Gastrocnemius medialis (tissue), 4 donors: ENCODE measurements around the gene CHCHD5. TPM values are rescaled to one million over a fixed set of nuclear protein-coding genes. Genes with fewer than 3 reads are reported as not detected.

ENCODE experiments used
- ATAC-seq, 2 donors: fragments of 150-250 bp; one replicate each; pipeline ENCODE4 v1.9.1; 2016
- DNase-seq, 2 donors: peaks; one replicate each; pipeline ENCODE4 v3.0.0-alpha.2; 2019
- H3K27ac ChIP-seq, 4 donors: fragments of 200-600 bp; sonication (generic); 1 replicate in 1 of 4; 2 replicates in 3 of 4; pipeline ENCODE4 v1.5.1; 2016 to 2018; ENCODE audit warnings: mild to moderate bottlenecking in 2 of 4, moderate library complexity in 1 of 4
- H3K27me3 ChIP-seq, 3 donors: fragments of 200-600 bp; sonication (generic) in 2 of 3; 1 replicate in 1 of 3; 2 replicates in 2 of 3; pipeline versions ENCODE4 v1.5.1 to v1.6.0; 2016 to 2019; ENCODE audit warnings: mild to moderate bottlenecking in 1 of 3, moderate library complexity in 1 of 3
- H3K36me3 ChIP-seq, 2 donors: fragments of 200-600 bp; sonication (generic) in 1 of 2; one replicate each; pipeline ENCODE4 v1.5.1; 2017 to 2018
- H3K4me1 ChIP-seq, 2 donors: fragments of 200-600 bp; sonication (generic) in 1 of 2; one replicate each; pipeline ENCODE4 v1.5.1; 2016 to 2017; ENCODE audit warnings: mild to moderate bottlenecking in 2 of 2
- H3K4me3 ChIP-seq, 4 donors: fragments of 200-600 bp; sonication (generic) in 3 of 4; 1 replicate in 1 of 4; 2 replicates in 3 of 4; pipeline ENCODE4 v1.5.1; 2016 to 2019; ENCODE audit warnings: mild to moderate bottlenecking in 2 of 4
- H3K9me3 ChIP-seq, 3 donors: fragments of 200-600 bp; sonication (generic) in 2 of 3; 1 replicate in 1 of 3; 2 replicates in 2 of 3; pipeline ENCODE4 v1.5.1; 2016 to 2019
- POLR2A ChIP-seq, 2 donors: fragments of 450-650 bp; IDR thresholded peaks; one replicate each; pipeline ENCODE4 v1.6.1; 2017; ENCODE audit warnings: antibody characterized with exemption in 2 of 2, mild to moderate bottlenecking in 2 of 2, moderate library complexity in 2 of 2
- in situ Hi-C, 4 donors: fragments of 200-750 bp; cut with MboI; loops; one replicate each; pipeline versions ENCODE4 v1.15.0 to v1.8.0; 2017; ENCODE audit warnings: low sequenced_read_pairs in 4 of 4
- intact Hi-C: fragments of 100-400 bp; cut with DNase I; formaldehyde crosslinking; loops from one replicate; pipeline ENCODE4 v1.15.1; 2023; ENCODE audit warnings: low total_unique reads
- total RNA-seq, 4 donors: library from RNA; depleted of rRNA; stranded (reverse); fragments of >200 nt; gene quantifications; one replicate each; pipeline versions ENCODE4 v1.1.0 to v1.2.3, GENCODE V29; 2016
- TF ChIP-seq, protein P1 (sequence below), 5 experiments: fragments of 450-650 bp in 3 of 5; fragments of 200-600 bp in 2 of 5; sonication (generic) in 2 of 5; IDR thresholded peaks in 4 of 5; conservative IDR thresholded peaks in 1 of 5; 1 replicate in 4 of 5; 2 replicates in 1 of 5; pipeline ENCODE4 v1.5.1; 2016 to 2019; ENCODE audit warnings: antibody characterized with exemption in 5 of 5, mild to moderate bottlenecking in 3 of 5, moderate library complexity in 3 of 5

The CHCHD5 gene
- total RNA-seq, 4 donors from 2014 or later, result 13.2 to 26.6 (median 24.1) TPM

DNA sequence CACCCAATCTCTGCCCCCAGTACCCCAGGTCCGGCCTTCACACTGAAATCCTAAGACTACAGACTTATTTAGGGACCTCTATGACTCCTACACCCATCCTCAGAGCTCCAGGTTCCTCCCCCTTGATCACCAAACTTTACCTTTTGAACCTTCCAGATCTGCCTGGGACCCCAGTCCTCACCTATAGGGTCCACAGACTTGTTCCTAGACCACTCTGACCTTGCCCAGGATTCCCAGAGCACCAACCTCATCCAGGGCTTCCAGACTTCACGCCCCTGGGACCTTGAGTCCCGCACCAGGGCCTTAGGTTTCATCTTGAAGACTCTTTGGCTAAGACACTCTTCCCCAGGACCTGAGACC, 462 bp downstream of the CHCHD5 start:
- Histone ChIP-seq H3K9me3 (no peaks in the 10 kb centered on the region), H3K4me1 (peaks cover 39 to 40% of the 10 kb centered on the region in 2 donors), H3K27me3 (no peaks in the 10 kb centered on the region), H3K4me3 (peak overlapping the region; percentile 70 to 86 (median 76)), H3K27ac (peak overlapping the region; percentile 93 to 99 (median 96)), H3K36me3 (peaks cover 0 to 19% of the 10 kb centered on the region in 2 donors)
- intact Hi-C loops (loop anchor here (1.0 to 5.0 kb wide), 5 partner anchors 60 to 963 kb away; partner anchors contain the start of genes SLC20A1 and TMEM87B), in situ Hi-C loops (loop anchor here (5.0 to 25.0 kb wide), 3 partner anchors 100 to 323 kb away; partner anchors contain the start of genes TTL (in 3 of the 4) and ZC3H8 (in 1 of the 4))
- no peak for DNase-seq
- ATAC-seq, result no peak
- TF ChIP-seq, protein P1, sequence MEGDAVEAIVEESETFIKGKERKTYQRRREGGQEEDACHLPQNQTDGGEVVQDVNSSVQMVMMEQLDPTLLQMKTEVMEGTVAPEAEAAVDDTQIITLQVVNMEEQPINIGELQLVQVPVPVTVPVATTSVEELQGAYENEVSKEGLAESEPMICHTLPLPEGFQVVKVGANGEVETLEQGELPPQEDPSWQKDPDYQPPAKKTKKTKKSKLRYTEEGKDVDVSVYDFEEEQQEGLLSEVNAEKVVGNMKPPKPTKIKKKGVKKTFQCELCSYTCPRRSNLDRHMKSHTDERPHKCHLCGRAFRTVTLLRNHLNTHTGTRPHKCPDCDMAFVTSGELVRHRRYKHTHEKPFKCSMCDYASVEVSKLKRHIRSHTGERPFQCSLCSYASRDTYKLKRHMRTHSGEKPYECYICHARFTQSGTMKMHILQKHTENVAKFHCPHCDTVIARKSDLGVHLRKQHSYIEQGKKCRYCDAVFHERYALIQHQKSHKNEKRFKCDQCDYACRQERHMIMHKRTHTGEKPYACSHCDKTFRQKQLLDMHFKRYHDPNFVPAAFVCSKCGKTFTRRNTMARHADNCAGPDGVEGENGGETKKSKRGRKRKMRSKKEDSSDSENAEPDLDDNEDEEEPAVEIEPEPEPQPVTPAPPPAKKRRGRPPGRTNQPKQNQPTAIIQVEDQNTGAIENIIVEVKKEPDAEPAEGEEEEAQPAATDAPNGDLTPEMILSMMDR (IDR thresholded peaks at IDR 0.05 in 4 of 5, conservative IDR thresholded peaks at IDR 0.05 in 1 of 5), result no peak
- peak in 1 of 2 donors; percentile 37 for TF ChIP-seq POLR2A (IDR thresholded peaks at IDR 0.05)

DNA sequence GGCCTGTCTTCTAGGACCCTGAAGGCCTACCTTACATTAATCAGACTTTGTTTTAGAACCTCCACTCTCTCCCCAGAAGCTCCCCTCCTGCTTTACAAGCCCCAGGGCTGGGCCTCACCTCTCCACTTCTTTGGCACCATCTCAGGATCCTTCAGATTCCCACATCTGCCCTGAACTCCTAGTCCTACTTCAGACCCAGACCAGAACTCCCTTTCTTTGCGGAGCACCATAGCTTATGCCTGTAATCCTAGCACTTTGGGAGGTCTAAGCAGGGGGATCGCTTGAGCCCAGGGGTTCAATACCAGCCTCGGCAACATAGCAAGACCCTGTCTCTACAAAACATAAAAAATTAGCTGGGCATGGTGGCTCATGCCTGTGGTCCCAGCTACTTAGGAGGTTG, 991 bp downstream of the CHCHD5 start:
- Histone ChIP-seq H3K4me3 (peak overlapping the region; percentile 70 to 86 (median 76)), H3K27me3 (no peaks in the 10 kb centered on the region), H3K4me1 (peaks cover 39 to 40% of the 10 kb centered on the region in 2 donors), H3K36me3 (peaks cover 0 to 19% of the 10 kb centered on the region in 2 donors), H3K9me3 (no peaks in the 10 kb centered on the region), H3K27ac (peak overlapping the region; percentile 93 to 99 (median 96))
- DNase-seq (no peak), ATAC-seq (no peak)
- TF ChIP-seq, protein P1 (IDR thresholded peaks at IDR 0.05 in 4 of 5, conservative IDR thresholded peaks at IDR 0.05 in 1 of 5), result no peak
- no peak for TF ChIP-seq POLR2A (IDR thresholded peaks at IDR 0.05)
- in situ Hi-C loops, result loop anchor here in 2 of 4 donors (10.0 to 25.0 kb wide), 2 partner anchors 101 to 323 kb away; partner anchors contain the start of genes TTL (in 1 of the 2) and ZC3H8 (in 1 of the 2)
- intact Hi-C loops, result loop anchor here (1.0 to 5.0 kb wide), 4 partner anchors 59 to 963 kb away; partner anchors contain the start of genes SLC20A1 and TMEM87B

DNA sequence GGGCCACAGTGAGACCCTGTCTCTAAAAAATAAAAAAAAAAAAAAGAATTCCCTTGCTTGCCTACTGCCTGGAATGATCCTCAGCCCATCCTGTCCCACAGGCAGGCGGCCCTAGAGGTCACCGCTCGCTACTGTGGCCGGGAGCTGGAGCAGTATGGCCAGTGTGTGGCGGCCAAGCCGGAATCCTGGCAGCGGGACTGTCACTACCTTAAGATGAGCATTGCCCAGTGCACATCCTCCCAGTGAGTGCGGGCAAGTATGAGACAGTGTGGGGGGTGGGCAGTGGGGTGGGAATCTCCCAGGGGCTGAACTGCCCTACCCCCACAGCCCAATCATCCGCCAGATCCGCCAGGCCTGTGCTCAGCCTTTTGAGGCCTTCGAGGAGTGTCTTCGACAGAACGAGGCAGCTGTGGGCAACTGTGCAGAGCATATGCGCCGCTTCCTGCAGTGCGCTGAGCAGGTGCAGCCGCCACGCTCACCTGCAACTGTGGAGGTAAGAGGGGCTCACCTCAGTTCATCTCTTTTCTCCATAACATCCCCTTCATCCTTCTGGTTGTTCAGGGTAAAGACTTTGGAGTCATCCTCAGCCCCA, 1.6 kb downstream of the CHCHD5 start:
- Histone ChIP-seq H3K36me3 (peaks cover 0 to 19% of the 10 kb centered on the region in 2 donors), H3K27me3 (no peaks in the 10 kb centered on the region), H3K4me1 (peaks cover 39 to 40% of the 10 kb centered on the region in 2 donors), H3K27ac (peak overlapping the region; percentile 93 to 99 (median 96)), H3K9me3 (no peaks in the 10 kb centered on the region), H3K4me3 (no peak overlapping the region)
- no peak for DNase-seq
- ATAC-seq, result no peak
- TF ChIP-seq, protein P1 (IDR thresholded peaks at IDR 0.05 in 4 of 5, conservative IDR thresholded peaks at IDR 0.05 in 1 of 5), result no peak
- TF ChIP-seq POLR2A (IDR thresholded peaks at IDR 0.05), result no peak
- in situ Hi-C loops, result loop anchor here in 2 of 4 donors (10.0 to 25.0 kb wide), 2 partner anchors 101 to 324 kb away; partner anchors contain the start of genes TTL (in 1 of the 2) and ZC3H8 (in 1 of the 2)
- intact Hi-C loops, result loop anchor here (1.0 to 5.0 kb wide), 4 partner anchors 59 to 964 kb away; partner anchors contain the start of genes SLC20A1 and TMEM87B

DNA sequence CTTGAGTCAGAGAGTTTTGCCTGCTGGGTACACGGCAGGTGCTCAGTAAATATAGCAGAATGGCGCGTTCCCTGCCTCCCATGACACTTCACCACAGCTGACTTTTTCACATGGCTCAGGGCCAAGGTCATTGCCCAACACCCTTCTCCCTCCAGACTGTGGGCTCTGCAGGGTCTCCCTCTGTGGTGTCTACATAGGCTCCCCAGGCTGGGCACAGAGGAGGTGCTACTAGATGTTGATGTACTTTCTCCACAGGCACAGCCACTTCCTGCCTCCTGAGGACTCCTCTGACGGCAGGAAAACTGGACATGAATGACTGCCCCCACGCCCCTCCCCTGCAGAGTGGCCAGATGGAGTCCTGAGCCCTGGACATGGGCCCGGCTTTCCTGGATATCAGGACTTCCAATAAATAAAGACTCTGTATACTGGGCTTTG, 4.2 kb downstream of the CHCHD5 start:
- Histone ChIP-seq H3K27ac (peak overlapping the region; percentile 84 to 93 (median 90)), H3K4me3 (peak overlapping the region in 2 of 4 donors; percentile 8 to 18), H3K4me1 (peaks cover 25 to 28% of the 10 kb centered on the region in 2 donors), H3K9me3 (no peaks in the 10 kb centered on the region), H3K27me3 (no peaks in the 10 kb centered on the region), H3K36me3 (peaks cover 0 to 30% of the 10 kb centered on the region in 2 donors)
- no peak for TF ChIP-seq POLR2A (IDR thresholded peaks at IDR 0.05)
- TF ChIP-seq, protein P1 (IDR thresholded peaks at IDR 0.05 in 4 of 5, conservative IDR thresholded peaks at IDR 0.05 in 1 of 5), result no peak
- in situ Hi-C loops, result loop anchor here in 2 of 4 donors (10.0 to 25.0 kb wide), 2 partner anchors 104 to 326 kb away; partner anchors contain the start of genes TTL (in 1 of the 2) and ZC3H8 (in 1 of the 2)
- DNase-seq, result peak; percentile 77 to 88
- intact Hi-C loops, result loop anchor here (1.0 to 5.0 kb wide), 3 partner anchors 57 to 966 kb away; partner anchors contain the start of genes SLC20A1 and ZC3H8
- peak; percentile 75 to 76 for ATAC-seq
